SW480 (cell line): Measurements from ENCODE around the gene DDIT4.
A peak's percentile ranks its signal among the peaks of the same experiment; 100 is the strongest.

Source experiments
- DNase-seq: peaks from one replicate; pipeline ENCODE4 v3.0.0-alpha.2; 2016; ENCODE audit warnings: low spot score

The DDIT4 gene

DNA sequence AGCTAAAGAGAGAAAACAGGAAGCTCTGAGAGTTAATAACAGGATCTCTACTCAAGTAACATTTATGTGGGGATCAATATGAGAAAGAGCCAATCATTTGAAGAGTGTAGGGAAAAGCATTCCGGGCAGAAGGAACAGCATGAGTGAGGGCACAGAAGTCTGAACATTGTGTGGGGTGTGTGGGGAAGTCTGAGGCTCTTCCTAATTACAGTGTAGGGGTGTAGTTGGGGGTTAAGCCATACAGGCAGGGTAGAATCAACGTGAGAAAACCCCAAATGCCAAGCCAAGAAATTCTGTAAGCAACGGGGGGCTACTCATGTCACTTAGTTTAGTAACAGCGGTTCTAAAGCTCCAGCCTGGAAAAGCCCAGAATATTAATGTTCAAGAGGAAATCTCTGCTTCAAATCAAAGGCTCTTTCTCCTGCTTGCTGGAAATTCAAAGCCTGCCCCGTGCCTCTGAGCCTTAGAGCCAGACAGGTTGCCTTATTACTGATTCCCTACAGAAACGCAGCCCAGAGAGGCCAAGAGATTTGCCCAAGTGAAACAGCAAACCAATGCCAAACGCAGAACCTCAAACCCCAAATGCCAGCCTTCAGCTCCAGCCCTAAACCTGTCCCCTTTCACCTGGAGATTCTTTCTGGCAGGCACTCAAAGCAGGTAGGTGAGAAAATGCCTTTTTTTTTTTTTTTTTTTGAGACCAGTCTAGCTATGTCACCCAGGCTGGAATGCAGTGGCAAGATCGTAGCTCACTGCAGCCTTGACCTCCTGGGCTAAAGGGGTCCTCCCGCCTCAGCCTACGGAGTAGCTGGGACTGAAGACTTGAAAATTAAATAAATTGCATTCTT is 44.9 kb downstream of the DDIT4 start:
- no peak for DNase-seq

- peak; percentile 97 for DNase-seq
These were observed 45.9 kb downstream of the DDIT4 start for GRCh38 chr10:72319416-72320254.

- DNase-seq, result peak; percentile 100
These were observed 47.0 kb downstream of the DDIT4 start for GRCh38 chr10:72320676-72321247.

- peak; percentile 92 for DNase-seq
These were observed 47.7 kb downstream of the DDIT4 start for GRCh38 chr10:72321248-72322029.

DNA sequence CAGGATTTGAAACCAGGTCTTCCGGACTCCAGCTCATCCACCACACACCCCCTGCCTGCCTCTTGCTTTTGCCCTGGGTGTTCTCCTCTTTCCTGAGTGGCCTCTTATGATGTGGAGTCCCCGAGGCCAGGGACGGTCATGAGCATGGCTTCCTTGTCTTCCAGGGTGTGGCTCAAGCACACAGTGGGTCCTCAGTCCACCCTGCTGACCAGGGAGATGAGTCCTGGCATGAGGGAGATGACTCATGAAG is 48.2 kb downstream of the DDIT4 start:
- DNase-seq, result no peak

DNA sequence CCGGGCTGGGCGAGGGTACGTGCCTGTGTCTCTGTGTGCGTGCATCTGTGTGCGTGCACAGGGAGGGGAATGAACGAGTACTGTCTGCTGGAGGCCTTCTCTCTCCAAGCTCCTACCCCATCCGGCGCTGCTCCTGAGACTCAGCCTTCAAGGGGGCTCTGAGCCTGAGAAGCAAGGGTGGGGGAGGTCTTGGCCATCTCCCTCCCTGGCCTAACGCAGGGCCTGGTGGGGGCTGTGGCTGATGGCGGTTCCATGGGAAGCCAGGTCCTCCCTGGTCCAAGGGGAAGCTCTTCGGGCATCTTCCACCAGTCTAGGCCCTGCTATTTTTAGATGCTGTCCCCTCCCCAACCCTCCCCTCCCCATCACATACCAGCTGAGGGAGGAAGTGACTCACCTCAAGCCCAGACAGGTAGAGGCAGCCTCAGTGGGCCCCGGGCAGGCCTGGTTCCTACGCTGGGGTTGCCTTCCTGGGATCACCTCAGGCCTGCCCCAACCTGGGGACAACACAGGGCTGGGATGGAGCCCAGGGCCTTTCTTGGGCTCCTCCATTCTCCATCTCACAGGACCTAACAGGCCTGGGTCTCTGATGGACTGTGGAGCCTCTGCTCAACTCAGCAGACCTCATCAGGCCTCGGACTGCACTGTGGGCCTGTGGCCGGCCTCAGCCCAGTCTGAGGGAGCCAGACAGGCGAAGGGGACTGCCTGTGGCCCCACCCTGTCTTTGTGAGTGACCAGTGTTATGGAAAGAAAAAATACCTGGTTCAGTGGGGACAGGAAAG is 48.7 kb downstream of the DDIT4 start:
- peak; percentile 87 for DNase-seq

DNA sequence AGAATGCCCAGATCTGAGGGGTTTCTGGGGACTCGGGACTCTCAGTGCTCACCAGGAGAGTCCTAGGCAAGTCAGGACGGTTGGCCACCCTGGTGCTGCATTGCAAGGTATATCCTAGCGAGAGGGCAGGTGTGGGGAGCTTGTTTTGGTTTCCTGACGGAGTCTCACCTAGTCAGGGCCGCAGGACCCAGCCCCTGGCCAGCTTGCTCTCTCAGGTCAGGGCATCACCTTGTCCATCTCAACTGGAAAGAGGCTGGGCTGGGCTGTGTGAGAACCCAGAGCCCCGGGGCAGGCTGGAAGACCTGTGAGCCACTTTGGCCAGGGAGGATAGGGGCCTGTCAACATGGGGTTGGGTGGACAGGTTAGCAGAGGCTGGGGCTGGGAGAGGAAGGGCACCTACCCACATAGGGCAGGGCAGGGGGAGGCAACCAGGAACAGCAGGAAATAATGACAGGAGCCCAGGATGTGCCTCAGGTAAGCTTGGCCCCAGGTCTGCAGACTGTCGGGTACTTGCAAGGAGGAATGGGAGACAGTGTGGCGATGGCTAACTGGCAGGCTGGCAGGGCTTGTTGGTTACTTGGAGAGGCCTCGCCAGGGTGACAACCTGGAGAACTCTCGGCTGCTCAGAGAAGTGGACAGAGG is 49.5 kb downstream of the DDIT4 start:
- no peak for DNase-seq

DNA sequence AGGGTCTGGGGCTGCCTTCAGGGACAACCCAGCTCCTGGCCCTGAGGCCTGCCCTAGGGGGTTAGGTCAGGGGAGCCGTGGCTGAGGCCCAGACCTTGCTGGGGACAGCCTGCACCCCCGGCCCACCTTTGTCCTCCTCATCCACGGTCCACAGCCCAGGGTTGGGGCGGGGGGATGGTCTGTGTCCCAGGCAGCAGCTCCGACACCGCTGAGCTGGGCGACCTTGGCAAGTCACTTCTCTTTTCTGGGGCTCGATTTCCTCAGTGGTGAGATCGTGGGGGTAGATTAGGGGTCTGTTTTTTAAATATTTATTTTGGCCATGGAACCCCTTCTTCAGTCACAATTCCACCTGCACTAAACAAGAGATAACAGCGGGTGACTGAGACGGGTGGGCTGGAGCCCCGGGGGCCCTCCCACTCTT is 50.1 kb downstream of the DDIT4 start:
- DNase-seq, result no peak
